Liver (tissue), 9 donors: ENCODE results near the gene ITPK1. TPM values are rescaled to one million over a fixed set of nuclear protein-coding genes. Genes with fewer than 3 reads are reported as not detected.
A peak's percentile ranks its signal among the peaks of the same experiment; 100 is the strongest.

Experiments used
- DNase-seq: peaks from one replicate; pipeline ENCODE4 v3.0.0-alpha.2; 2017; ENCODE audit warnings: low spot score
- H3K27ac ChIP-seq, 2 donors: one replicate each; pipeline ENCODE4 v1.7.0; 2013; ENCODE audit warnings: inconsistent platforms in 2 of 2, low read length in 2 of 2, control low read depth in 1 of 2, low read depth in 1 of 2, mild to moderate bottlenecking in 1 of 2
- H3K27me3 ChIP-seq, 4 donors: one replicate each; pipeline versions ENCODE4 v1.6.1 to v1.7.0; 2013; ENCODE audit warnings: low read length in 3 of 4, inconsistent platforms in 1 of 4, mild to moderate bottlenecking in 1 of 4, moderate library complexity in 1 of 4; ENCODE audit not compliant: control insufficient read depth in 4 of 4, insufficient read depth in 4 of 4
- H3K36me3 ChIP-seq, 4 donors: one replicate each; pipeline versions ENCODE4 v1.6.1 to v1.7.0; 2013; ENCODE audit warnings: low read length in 3 of 4, mild to moderate bottlenecking in 3 of 4, low read depth in 1 of 4, moderate library complexity in 1 of 4; ENCODE audit not compliant: control insufficient read depth in 4 of 4, insufficient read depth in 3 of 4
- H3K4me1 ChIP-seq, 4 donors: one replicate each; pipeline versions ENCODE4 v1.6.1 to v1.7.0; 2013; ENCODE audit warnings: low read length in 3 of 4, mild to moderate bottlenecking in 3 of 4, moderate library complexity in 1 of 4; ENCODE audit not compliant: control insufficient read depth in 4 of 4, insufficient read depth in 4 of 4
- H3K4me3 ChIP-seq, 3 donors: one replicate each; pipeline versions ENCODE4 v1.6.1 to v1.7.0; 2013; ENCODE audit warnings: low read length in 3 of 3, control low read depth in 1 of 3, low read depth in 1 of 3, mild to moderate bottlenecking in 1 of 3
- H3K9ac ChIP-seq, 2 donors: one replicate each; pipeline ENCODE4 v1.7.0; 2013; ENCODE audit warnings: low read length in 2 of 2, mild to moderate bottlenecking in 2 of 2, moderate library complexity in 2 of 2, control low read depth in 1 of 2, low read depth in 1 of 2
- H3K9me3 ChIP-seq, 4 donors: one replicate each; pipeline versions ENCODE4 v1.6.1 to v1.7.0; 2013; ENCODE audit warnings: low read length in 3 of 4; ENCODE audit not compliant: control insufficient read depth in 4 of 4
- ATF3 ChIP-seq: IDR thresholded peaks from 2 replicates; pipeline ENCODE4 v1.6.1; 2016; ENCODE audit warnings: antibody characterized with exemption
- CTCF ChIP-seq: fragments of 150-350 bp; IDR thresholded peaks from 2 replicates; pipeline ENCODE4 v1.5.1; 2017; ENCODE audit warnings: improper control_type of control experiment, low read depth, low read length; ENCODE audit not compliant: missing input control
- EGR1 ChIP-seq, 2 donors: IDR thresholded peaks; 2 replicates each; pipeline ENCODE4 v1.6.1; 2016 to 2018; ENCODE audit warnings: antibody characterized with exemption in 2 of 2, low read depth in 2 of 2
- FOXA1 ChIP-seq: IDR thresholded peaks from 2 replicates; pipeline ENCODE4 v1.6.1; 2016; ENCODE audit warnings: antibody characterized with exemption
- FOXA2 ChIP-seq: IDR thresholded peaks from 2 replicates; pipeline ENCODE4 v1.6.1; 2016; ENCODE audit warnings: antibody characterized with exemption
- GABPA ChIP-seq, 2 donors: IDR thresholded peaks in 1 of 2; conservative IDR thresholded peaks in 1 of 2; 2 replicates each; pipeline ENCODE4 v1.6.1; 2016; ENCODE audit warnings: antibody characterized with exemption in 2 of 2, mild to moderate bottlenecking in 1 of 2, moderate library complexity in 1 of 2
- HNF4A ChIP-seq, 2 donors: conservative IDR thresholded peaks; 2 replicates each; pipeline ENCODE4 v1.6.1; 2016; ENCODE audit warnings: antibody characterized with exemption in 2 of 2, mild to moderate bottlenecking in 2 of 2
- HNF4G ChIP-seq: IDR thresholded peaks from 2 replicates; pipeline ENCODE4 v1.6.1; 2016; ENCODE audit warnings: antibody characterized with exemption
- JUND ChIP-seq, 2 donors: IDR thresholded peaks; 2 replicates each; pipeline ENCODE4 v1.6.1; 2016; ENCODE audit warnings: antibody characterized with exemption in 2 of 2
- MAX ChIP-seq: IDR thresholded peaks from 2 replicates; pipeline ENCODE4 v1.6.1; 2016; ENCODE audit warnings: antibody characterized with exemption
- NR2F2 ChIP-seq: IDR thresholded peaks from 2 replicates; pipeline ENCODE4 v1.6.1; 2016; ENCODE audit warnings: antibody characterized with exemption
- RAD21 ChIP-seq, 2 donors: IDR thresholded peaks; 2 replicates each; pipeline ENCODE4 v1.6.1; 2016; ENCODE audit warnings: antibody characterized with exemption in 2 of 2, mild to moderate bottlenecking in 2 of 2
- REST ChIP-seq: IDR thresholded peaks from 2 replicates; pipeline ENCODE4 v1.6.1; 2016; ENCODE audit warnings: antibody characterized with exemption, mild to moderate bottlenecking
- RXRA ChIP-seq, 2 donors: IDR thresholded peaks; 2 replicates each; pipeline ENCODE4 v1.6.1; 2017 to 2018; ENCODE audit warnings: antibody characterized with exemption in 2 of 2, mild to moderate bottlenecking in 1 of 2
- SP1 ChIP-seq: IDR thresholded peaks from 2 replicates; pipeline ENCODE4 v1.6.1; 2018; ENCODE audit warnings: antibody characterized with exemption, mild to moderate bottlenecking
- TAF1 ChIP-seq: conservative IDR thresholded peaks from 2 replicates; pipeline ENCODE4 v1.6.1; 2016; ENCODE audit warnings: antibody characterized with exemption, mild to moderate bottlenecking
- YY1 ChIP-seq: IDR thresholded peaks from 2 replicates; pipeline ENCODE4 v1.6.1; 2016; ENCODE audit warnings: antibody characterized with exemption, mild to moderate bottlenecking
- ZBTB33 ChIP-seq: IDR thresholded peaks from 2 replicates; pipeline ENCODE4 v1.6.1; 2016; ENCODE audit warnings: antibody characterized with exemption
- WGBS: extraction: QIAGEN DNeasy Blood & Tissue Kit; methylation state at CpG from one replicate; pipeline ENCODE4 v1.1.7; 2013; 5-methylcytosine and 5-hydroxymethylcytosine counted together
- polyA plus RNA-seq, 2 donors: library from polyadenylated mRNA; stranded (reverse) in 1 of 2; unstranded in 1 of 2; fragments of 200-250 nt in 1 of 2; fragments of >200 nt in 1 of 2; fragmentation: Nextera tagmentation in 1 of 2; extraction: Ambion mirVana in 1 of 2; gene quantifications; one replicate each; pipeline versions ENCODE4 v1.2.1 to v1.2.3, GENCODE V29; 2013 to 2015
- total RNA-seq, 2 donors: library from RNA; depleted of rRNA; stranded (reverse); fragments of >200 nt; gene quantifications; one replicate each; pipeline ENCODE4 v1.2.3, GENCODE V29; 2014
- donor health status: healthy.
- donor health status: healthy.
- donor health status: healthy.
- donor health status: healthy.
- donor health status: healthy.

Gene ITPK1
- total and polyA plus RNA-seq, 4 donors: 9.0 to 41.2 (median 20.4) TPM

- peaks cover 11 to 39% (median 32%) of the 10 kb centered on the region in 4 donors for H3K4me1 ChIP-seq
- DNase-seq: no peak
These were observed 128.6 kb downstream of the ITPK1 start for GRCh38 chr14:92987148-92987570.

More at GRCh38 chr14:92987148-92987570, 128.6 kb downstream of the ITPK1 start:
- peak overlapping the region in 1 of 2 donors; percentile 74 for H3K27ac ChIP-seq
- no peak overlapping the region for H3K4me3 ChIP-seq
- 98% methylated on average over 5 of the region's 5 CpGs for WGBS
- no peaks in the 10 kb centered on the region for H3K27me3 ChIP-seq
- TF ChIP-seq FOXA1 (no peak), CTCF (no peak), JUND (IDR thresholded peaks at IDR 0.05) (no peak), MAX (no peak), HNF4A (conservative IDR thresholded peaks at IDR 0.05) (no peak), ZBTB33 (no peak), EGR1 (IDR thresholded peaks at IDR 0.05; ENCODE audit: low read depth in 2 of 2) (no peak), RAD21 (IDR thresholded peaks at IDR 0.05) (no peak), YY1 (no peak), SP1 (no peak), TAF1 (no peak), FOXA2 (no peak), GABPA (IDR thresholded peaks at IDR 0.05 in 1 of 2, conservative IDR thresholded peaks at IDR 0.05 in 1 of 2) (no peak), HNF4G (no peak), ATF3 (no peak), NR2F2 (no peak), REST (no peak), RXRA (IDR thresholded peaks at IDR 0.05) (no peak)
- H3K36me3 ChIP-seq: no peaks in the 10 kb centered on the region
- no peaks in the 10 kb centered on the region for H3K9me3 ChIP-seq
- no peak overlapping the region for H3K9ac ChIP-seq
